GM19351 (cell line): Measurements from ENCODE around the gene ZNF630.
"Not testable (repeated sequence)": the region's sequence is repeated elsewhere in the genome, so short reads cannot be mapped to it uniquely, and the experiment has no call there.

Source experiments
- ATAC-seq: cut with Tn5 transposase; IDR thresholded peaks from one replicate; pipeline ENCODE4 v1.9.1; 2021; ENCODE audit warnings: mild to moderate bottlenecking, moderate library complexity; ENCODE audit not compliant: unreplicated experiment

Gene ZNF630

GRCh38 chrX:48071064-48071985 lies at the start of gene ZNF630:
Gene ZNF630 (minus strand): TSS chrX:48071640. CDS start chrX:48066886, 4,754 bp downstream.
- ATAC-seq = peak; percentile 89

GRCh38 chrX:48107717-48108116 lies 36.3 kb upstream of the ZNF630 start:
- no peak for ATAC-seq

- no peak for ATAC-seq
These were observed 31.5 kb upstream of the ZNF630 start for GRCh38 chrX:48102874-48103374.

GRCh38 chrX:48101443-48101842 lies 30.0 kb upstream of the ZNF630 start:
- ATAC-seq = no peak

- ATAC-seq = not testable (repeated sequence)
These were observed 21.1 kb upstream of the ZNF630 start for GRCh38 chrX:48092558-48092957.

GRCh38 chrX:48090123-48090522 lies 18.7 kb upstream of the ZNF630 start:
- ATAC-seq = no peak

- ATAC-seq = no peak
These were observed 14.6 kb upstream of the ZNF630 start for GRCh38 chrX:48086082-48086481.

- ATAC-seq = no peak
These were observed 12.3 kb upstream of the ZNF630 start for GRCh38 chrX:48083706-48084105.

GRCh38 chrX:48083212-48083611 lies 11.8 kb upstream of the ZNF630 start:
- ATAC-seq = peak; percentile 75

GRCh38 chrX:48076343-48076742 lies 4.9 kb upstream of the ZNF630 start:
- no peak for ATAC-seq

- no peak for ATAC-seq
These were observed 656 bp upstream of the ZNF630 start for GRCh38 chrX:48071986-48072605.

- ATAC-seq = no peak
These were observed 3.1 kb downstream of the ZNF630 start for GRCh38 chrX:48068096-48068887.

- no peak for ATAC-seq
These were observed 7.2 kb downstream of the ZNF630 start for GRCh38 chrX:48064261-48064660.

GRCh38 chrX:48059296-48059639 lies 12.2 kb downstream of the ZNF630 start:
- ATAC-seq = no peak

- no peak for ATAC-seq
These were observed 12.7 kb downstream of the ZNF630 start for GRCh38 chrX:48058621-48059295.

GRCh38 chrX:48046846-48047245 lies 24.6 kb downstream of the ZNF630 start:
- no peak for ATAC-seq

- no peak for ATAC-seq
These were observed 25.8 kb downstream of the ZNF630 start for GRCh38 chrX:48045410-48046311.

GRCh38 chrX:48043056-48043455 lies 28.4 kb downstream of the ZNF630 start:
- ATAC-seq = no peak

- ATAC-seq = no peak
These were observed 35.5 kb downstream of the ZNF630 start for GRCh38 chrX:48035891-48036290.
